Retina (tissue), 1 donor: ENCODE measurements around the gene TBC1D8.
A peak's percentile ranks its signal among the peaks of the same experiment; 100 is the strongest.

Experiments
- DNase-seq: peaks from one replicate; pipeline ENCODE4 v3.0.0-alpha.2; 2016

TBC1D8 gene

GRCh38 chr2:100995309-100996075, 155.7 kb downstream of the TBC1D8 start:
- no peak for DNase-seq

- no peak for DNase-seq
These were observed 157.9 kb downstream of the TBC1D8 start for GRCh38 chr2:100993294-100993693.

- no peak for DNase-seq
These were observed 158.9 kb downstream of the TBC1D8 start for GRCh38 chr2:100992262-100992661.

GRCh38 chr2:100991404-100991773, 159.8 kb downstream of the TBC1D8 start:
- DNase-seq, result no peak

GRCh38 chr2:100990650-100991403, 160.4 kb downstream of the TBC1D8 start:
- DNase-seq, result no peak

GRCh38 chr2:100990166-100990565, 161.0 kb downstream of the TBC1D8 start:
- no peak for DNase-seq

GRCh38 chr2:100989666-100990065, 161.5 kb downstream of the TBC1D8 start:
- DNase-seq, result no peak

- DNase-seq, result no peak
These were observed 162.4 kb downstream of the TBC1D8 start for GRCh38 chr2:100988630-100989417.

GRCh38 chr2:100987974-100988373, 163.2 kb downstream of the TBC1D8 start:
- no peak for DNase-seq

- DNase-seq, result no peak
These were observed 163.6 kb downstream of the TBC1D8 start for GRCh38 chr2:100987536-100987935.

- DNase-seq, result no peak
These were observed 165.0 kb downstream of the TBC1D8 start for GRCh38 chr2:100986157-100986556.

- peak; percentile 76 for DNase-seq
These were observed 166.3 kb downstream of the TBC1D8 start for GRCh38 chr2:100984892-100985307.

GRCh38 chr2:100983684-100984310, 167.4 kb downstream of the TBC1D8 start:
- no peak for DNase-seq

GRCh38 chr2:100983201-100983600, 168.0 kb downstream of the TBC1D8 start:
- DNase-seq, result no peak

GRCh38 chr2:100982431-100982861, 168.7 kb downstream of the TBC1D8 start:
- DNase-seq, result no peak

GRCh38 chr2:100981011-100981410, 170.2 kb downstream of the TBC1D8 start:
- no peak for DNase-seq

GRCh38 chr2:100980046-100980445, 171.1 kb downstream of the TBC1D8 start:
- no peak for DNase-seq

GRCh38 chr2:100978582-100979191, 172.5 kb downstream of the TBC1D8 start:
- no peak for DNase-seq

- DNase-seq, result no peak
These were observed 173.7 kb downstream of the TBC1D8 start for GRCh38 chr2:100977511-100977910.

GRCh38 chr2:100976645-100977391, 174.4 kb downstream of the TBC1D8 start:
- peak; percentile 75 for DNase-seq

GRCh38 chr2:100976061-100976460, 175.1 kb downstream of the TBC1D8 start:
- no peak for DNase-seq

GRCh38 chr2:100975521-100975785, 175.7 kb downstream of the TBC1D8 start:
- DNase-seq, result no peak
